K562 (cell line): ENCODE measurements around the gene FAM120B. TPM values are rescaled to one million over a fixed set of nuclear protein-coding genes. Genes with fewer than 3 reads are reported as not detected.

Source experiments
- CEBPB ChIP-seq: fragments of 450-650 bp; IDR thresholded peaks from 2 replicates; pipeline ENCODE4 v1.6.1; 2016; ENCODE audit warnings: missing genetic modification characterization, missing compliant biosample characterization
- ELF2 ChIP-seq: fragments of 250-450 bp; sonication (Bioruptor Pico); IDR thresholded peaks from 2 replicates; pipeline ENCODE4 v1.5.0; 2021; ENCODE audit warnings: mild to moderate bottlenecking
- GATAD2A ChIP-seq: fragments of 450-650 bp; IDR thresholded peaks from 2 replicates; pipeline ENCODE4 v1.6.1; 2017
- GTF2E2 ChIP-seq: fragments of 200-800 bp; sonication (Bioruptor generic); IDR thresholded peaks from 2 replicates; pipeline ENCODE4 v1.6.1; 2016; ENCODE audit warnings: missing genetic modification characterization, missing compliant biosample characterization
- HBP1 ChIP-seq: fragments of 450-650 bp; formaldehyde crosslinking; IDR thresholded peaks from 2 replicates; pipeline ENCODE4 v1.4.0; 2022; ENCODE audit warnings: missing genetic modification characterization
- HDGF ChIP-seq: fragments of 450-650 bp; IDR thresholded peaks from 2 replicates; pipeline ENCODE4 v1.6.1; 2016
- MCM5 ChIP-seq: fragments of 450-650 bp; IDR thresholded peaks from 2 replicates; pipeline ENCODE4 v1.6.1; 2016; ENCODE audit warnings: low read depth
- NR2C1 ChIP-seq, 2 experiments: fragments of 450-650 bp; IDR thresholded peaks; 2 replicates each; pipeline ENCODE4 v1.6.1; 2017; ENCODE audit warnings: mild to moderate bottlenecking in 2 of 2, antibody characterized with exemption in 1 of 2, inconsistent platforms in 1 of 2, missing compliant biosample characterization in 1 of 2, missing genetic modification characterization in 1 of 2
- POLR3A ChIP-seq: IDR thresholded peaks from 2 replicates; pipeline ENCODE4 v1.6.1; 2011; ENCODE audit warnings: borderline replicate concordance, mild to moderate bottlenecking, moderate library complexity; ENCODE audit not compliant: insufficient read length, insufficient read depth; ENCODE audit errors: extremely low read depth
- POU5F1 ChIP-seq: fragments of 150-350 bp; IDR thresholded peaks from 2 replicates; pipeline ENCODE4 v1.6.1; 2014; ENCODE audit warnings: borderline replicate concordance, low read length, low read depth, mild to moderate bottlenecking; ENCODE audit not compliant: partially characterized antibody
- SMARCA4 ChIP-seq: fragments of 450-650 bp; IDR thresholded peaks from 2 replicates; pipeline ENCODE4 v1.6.1; 2016
- SMARCE1 ChIP-seq: fragments of 450-650 bp; IDR thresholded peaks from 2 replicates; pipeline ENCODE4 v1.7.1; 2016; ENCODE audit warnings: mild to moderate bottlenecking
- STAG1 ChIP-seq: sonication (generic); formaldehyde crosslinking; IDR thresholded peaks from 2 replicates; pipeline ENCODE4 v1.5.0; 2020; ENCODE audit warnings: missing genetic modification reagents, borderline replicate concordance
- TAF7 ChIP-seq: fragments of 450-650 bp; IDR thresholded peaks from 2 replicates; pipeline ENCODE4 v1.6.1; 2016; ENCODE audit warnings: missing genetic modification characterization, missing compliant biosample characterization
- TAF9B ChIP-seq: fragments of 450-650 bp; IDR thresholded peaks from 2 replicates; pipeline ENCODE4 v1.6.1; 2018; ENCODE audit warnings: mild to moderate bottlenecking; ENCODE audit not compliant: partially characterized antibody
- ZC3H4 ChIP-seq: sonication (generic); formaldehyde crosslinking; IDR thresholded peaks from 2 replicates; pipeline ENCODE4 v1.9.0; 2021; ENCODE audit warnings: missing genetic modification reagents, borderline replicate concordance
- ZFP1 ChIP-seq: fragments of 450-650 bp; formaldehyde crosslinking; IDR thresholded peaks from 2 replicates; pipeline ENCODE4 v1.4.0; 2020; ENCODE audit warnings: mild to moderate bottlenecking, mixed read lengths
- ZNF407 ChIP-seq: fragments of 450-650 bp; IDR thresholded peaks from 2 replicates; pipeline ENCODE4 v1.6.1; 2016; ENCODE audit warnings: low read depth
- ZNF507 ChIP-seq: conservative IDR thresholded peaks from 2 replicates; pipeline ENCODE4 v1.6.1; 2017; ENCODE audit warnings: missing genetic modification characterization, missing compliant biosample characterization
- ZNF511 ChIP-seq: sonication (generic); formaldehyde crosslinking; IDR thresholded peaks from 2 replicates; pipeline ENCODE4 v1.8.0; 2022; ENCODE audit warnings: mild to moderate bottlenecking, missing genetic modification reagents
- polyA plus RNA-seq, 8 experiments: library from polyadenylated mRNA; depleted of rRNA in 4 of 8; stranded (reverse) in 5 of 8; unstranded in 3 of 8; fragments of >200 nt; fragmentation: Nextera tagmentation in 2 of 8; fragmentation: Illumina TruSeq in 1 of 8; extraction: Ambion mirVana in 2 of 8; extraction: Trizol in 1 of 8; gene quantifications; 2 replicates each; pipeline versions ENCODE4 v1.2.1 to v1.2.3, GENCODE V29; 2011 to 2014; ENCODE audit warnings: inconsistent platforms in 1 of 8, missing spikeins in 1 of 8
- total RNA-seq, 7 experiments: library from RNA; depleted of rRNA in 6 of 7; stranded (reverse); fragments of >200 nt in 6 of 7; fragmentation: Illumina TruSeq in 2 of 7; extraction: Trizol in 2 of 7; gene quantifications; 2 replicates each; pipeline versions ENCODE4 v1.2.1 to v1.2.3, GENCODE V29; 2011 to 2021; ENCODE audit warnings: low replicate concordance in 1 of 7

The FAM120B gene
- total and polyA plus RNA-seq, 9 of the 15 experiments (the other 6 are each of a cell fraction or from before 2014, with no cell fraction given) = 3.5 to 22.6 (median 14.7) TPM

GRCh38 chr6:170306324-170307079, at the start of gene FAM120B (continued):
- TF ChIP-seq POU5F1 (no peak), STAG1 (no peak), ZNF511 (CRISPR knock-in tag) (peak; percentile 77; the same call in 1 of the 2 replicates), CEBPB (no peak), HDGF (no peak), POLR3A (no peak), TAF7 (tag) (peak; percentile 68; the same call in 1 of the 2 replicates), SMARCE1 (no peak), TAF9B (no peak), MCM5 (no peak), ZNF407 (no peak), GATAD2A (no peak), ZNF507 (tag) (no peak), ZC3H4 (CRISPR knock-in tag) (no peak), SMARCA4 (no peak), ELF2 (CRISPR knock-in tag) (peak; percentile 95), NR2C1 (IDR thresholded peaks at IDR 0.05) (peak; percentile 85), NR2C1 (tag; IDR thresholded peaks at IDR 0.05) (peak; percentile 82; the same call in 1 of the 2 replicates), HBP1 (CRISPR knock-in tag) (no peak), ZFP1 (CRISPR knock-in tag) (no peak), GTF2E2 (tag) (0 out of 2 replicates have a peak, but pooled peaks have one; percentile 59)
